ENCODE results near the gene ORMDL1. TPM values are rescaled to one million over a fixed set of nuclear protein-coding genes. Genes with fewer than 3 reads are reported as not detected.
"Not testable (repeated sequence)": the region's sequence is repeated elsewhere in the genome, so short reads cannot be mapped to it uniquely, and the experiment has no call there.

Gene ORMDL1
- total and polyA plus RNA-seq, 2 of the 4 experiments (the other 2 are of a cell fraction): 35.8 to 66.8 TPM

DNA sequence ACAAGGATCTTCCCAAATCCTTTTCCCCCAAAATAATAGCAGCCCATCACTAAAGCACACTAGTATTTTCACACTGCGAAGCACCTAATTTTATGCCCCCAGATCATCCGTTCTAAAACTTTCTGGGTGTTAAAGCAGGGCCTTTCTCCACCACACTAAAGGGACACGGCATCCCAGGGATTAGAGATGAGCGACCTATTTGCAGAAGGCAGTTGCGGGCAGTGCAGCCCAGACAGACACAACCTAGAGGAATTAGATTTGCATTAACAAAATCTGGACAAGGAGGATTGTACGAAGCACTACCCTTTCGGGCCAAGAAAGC lies 21.9 kb downstream of the ORMDL1 start (continued):
- TF ChIP-seq POLR2A (IDR thresholded peaks at IDR 0.05; ENCODE audit: low read depth, low read length): no peak
- TF ChIP-seq CEBPB (IDR thresholded peaks at IDR 0.05; ENCODE audit: low read depth, low read length): no peak
- no peak for TF ChIP-seq NFE2L2 (IDR thresholded peaks at IDR 0.05; ENCODE audit: low read depth, low read length)
- TF ChIP-seq MXI1 (IDR thresholded peaks at IDR 0.05; ENCODE audit: borderline replicate concordance, low read depth, low read length): no peak
- TF ChIP-seq ELK1 (IDR thresholded peaks at IDR 0.05; ENCODE audit: borderline replicate concordance, low read depth, low read length): no peak

- H4K5ac ChIP-seq (ENCODE audit: low read depth, low read length); H3K36me3 ChIP-seq (ENCODE audit: control insufficient read depth, insufficient read depth, low read length); H2AK5ac ChIP-seq (ENCODE audit: low read depth, low read length); H2AFZ ChIP-seq (replicated peaks; ENCODE audit: low read length, poor library complexity); H3K14ac ChIP-seq (replicated peaks; ENCODE audit: low read depth, low read length); H3K27ac ChIP-seq (ENCODE audit: insufficient read depth, low read length); H3K9me1 ChIP-seq (ENCODE audit: insufficient read depth, low read length); H2BK20ac ChIP-seq (ENCODE audit: low read depth, low read length); H3K27me3 ChIP-seq (ENCODE audit: control insufficient read depth, insufficient read depth, low read length); ATAC-seq (ENCODE audit: low read depth); DNase-seq; H2AK9ac ChIP-seq (replicated peaks; ENCODE audit: low read depth, low read length, poor library complexity); H3K9me3 ChIP-seq (ENCODE audit: control insufficient read depth, insufficient read depth, low read length); in situ Hi-C loops (cut with MboI; ENCODE audit: low sequenced_read_pairs); H3K23ac ChIP-seq (ENCODE audit: low read depth, low read length); H3K4ac ChIP-seq (ENCODE audit: low read depth, low read length); H3K79me1 ChIP-seq (ENCODE audit: low read depth in 1 of 2, low read length in 2 of 2); H2BK5ac ChIP-seq (ENCODE audit: low read depth, low read length, poor library complexity, severe bottlenecking); H4K8ac ChIP-seq (ENCODE audit: low read depth in 2 of 2, low read length in 2 of 2); H3K4me3 ChIP-seq (ENCODE audit: insufficient read depth, low read depth, low read length); POLR2A ChIA-PET (ENCODE audit: unreplicated experiment); CTCF ChIA-PET; H3K9ac ChIP-seq (ENCODE audit: low read depth, low read length); H2BK120ac ChIP-seq (ENCODE audit: low read depth, low read length); H2BK15ac ChIP-seq (ENCODE audit: low read depth, low read length); dilution Hi-C loops (cut with HindIII; ENCODE audit: low sequenced_read_pairs, unreplicated experiment); H3K4me2 ChIP-seq (ENCODE audit: low read depth, low read length); H3K4me1 ChIP-seq (ENCODE audit: control insufficient read depth, insufficient read depth, low read length); H3K56ac ChIP-seq (ENCODE audit: extremely low read depth, insufficient read depth, low read length); H4K91ac ChIP-seq (ENCODE audit: insufficient read depth, low read depth, low read length); H4K20me1 ChIP-seq (ENCODE audit: insufficient read depth, low read length); H3K18ac ChIP-seq (ENCODE audit: low read depth, low read length); BruUV-seq (replicated peaks); intact Hi-C loops (cut with micrococcal nuclease): not testable (repeated sequence)
- WGBS, 2 experiments (ENCODE audit: extremely low coverage in 2 of 2, insufficient read length in 1 of 2): no CpG with 5 or more reads among the region's 19 CpGs
Observed at GRCh38 chr2:189760154-189760553, 24.0 kb downstream of the ORMDL1 start.

Measured in IMR-90 (cell line).